ENCODE results near the gene ABHD15.
A peak's percentile ranks its signal among the peaks of the same experiment; 100 is the strongest.

ABHD15 gene

DNA sequence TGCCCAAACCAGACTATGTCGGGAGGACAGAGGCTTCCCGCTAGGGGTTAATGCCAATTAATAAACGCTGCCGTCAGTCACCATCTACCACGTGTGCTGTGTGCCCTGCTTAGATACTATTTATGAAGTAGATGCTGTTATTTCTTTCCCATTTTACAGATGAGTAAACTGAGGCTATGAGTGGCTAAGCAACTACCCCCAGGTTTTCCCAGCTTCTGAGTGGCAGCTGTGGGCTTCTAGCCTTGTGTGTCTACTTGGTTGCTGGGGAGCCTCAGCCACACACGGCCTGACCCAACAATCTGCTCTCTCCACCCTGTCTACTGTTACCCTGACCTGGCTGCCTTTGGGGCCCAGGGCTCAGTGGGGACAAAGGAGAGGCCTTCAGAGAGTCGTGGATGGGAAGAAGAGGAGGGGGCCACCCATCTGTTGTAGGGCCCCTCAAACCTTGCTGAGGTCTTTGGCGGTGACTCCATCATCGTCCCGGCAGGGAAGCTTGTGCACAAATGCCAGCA lies 15.5 kb upstream of the ABHD15 start:
- DNase-seq (ENCODE audit: low spot score) = no peak

DNA sequence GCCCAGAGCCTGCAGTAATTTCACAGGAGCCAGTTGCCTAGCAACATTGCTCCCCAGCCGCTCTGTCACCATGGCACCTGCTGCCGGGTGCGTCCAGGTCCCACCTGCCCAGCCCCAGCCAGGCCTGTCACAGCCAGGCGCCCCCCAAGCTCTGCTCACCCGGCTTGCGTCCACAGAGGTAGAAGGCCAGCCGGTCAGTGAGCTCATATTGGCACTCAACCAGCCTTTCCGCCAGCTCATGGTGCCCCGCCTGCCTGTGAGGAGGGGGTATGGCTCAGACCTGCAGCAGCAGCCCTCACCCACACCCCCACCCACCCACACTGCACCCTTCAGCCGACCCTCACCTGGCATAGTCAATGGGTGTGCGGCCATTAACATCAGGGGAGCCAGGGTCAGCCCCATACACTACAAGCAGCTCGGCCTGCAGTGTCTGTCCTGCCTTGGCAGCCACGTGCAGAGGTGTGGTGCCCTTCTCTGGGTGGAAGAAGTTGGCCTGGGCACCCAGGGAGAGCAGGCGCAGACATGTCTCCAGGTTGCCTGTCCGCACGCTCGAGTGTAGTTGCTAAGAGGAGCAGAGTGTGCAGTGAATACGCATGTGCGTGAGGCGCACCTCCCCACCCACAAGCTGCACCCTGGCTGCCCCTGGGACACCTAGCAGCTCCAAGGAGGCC lies 14.9 kb upstream of the ABHD15 start:
- no peak for DNase-seq (ENCODE audit: low spot score)

DNA sequence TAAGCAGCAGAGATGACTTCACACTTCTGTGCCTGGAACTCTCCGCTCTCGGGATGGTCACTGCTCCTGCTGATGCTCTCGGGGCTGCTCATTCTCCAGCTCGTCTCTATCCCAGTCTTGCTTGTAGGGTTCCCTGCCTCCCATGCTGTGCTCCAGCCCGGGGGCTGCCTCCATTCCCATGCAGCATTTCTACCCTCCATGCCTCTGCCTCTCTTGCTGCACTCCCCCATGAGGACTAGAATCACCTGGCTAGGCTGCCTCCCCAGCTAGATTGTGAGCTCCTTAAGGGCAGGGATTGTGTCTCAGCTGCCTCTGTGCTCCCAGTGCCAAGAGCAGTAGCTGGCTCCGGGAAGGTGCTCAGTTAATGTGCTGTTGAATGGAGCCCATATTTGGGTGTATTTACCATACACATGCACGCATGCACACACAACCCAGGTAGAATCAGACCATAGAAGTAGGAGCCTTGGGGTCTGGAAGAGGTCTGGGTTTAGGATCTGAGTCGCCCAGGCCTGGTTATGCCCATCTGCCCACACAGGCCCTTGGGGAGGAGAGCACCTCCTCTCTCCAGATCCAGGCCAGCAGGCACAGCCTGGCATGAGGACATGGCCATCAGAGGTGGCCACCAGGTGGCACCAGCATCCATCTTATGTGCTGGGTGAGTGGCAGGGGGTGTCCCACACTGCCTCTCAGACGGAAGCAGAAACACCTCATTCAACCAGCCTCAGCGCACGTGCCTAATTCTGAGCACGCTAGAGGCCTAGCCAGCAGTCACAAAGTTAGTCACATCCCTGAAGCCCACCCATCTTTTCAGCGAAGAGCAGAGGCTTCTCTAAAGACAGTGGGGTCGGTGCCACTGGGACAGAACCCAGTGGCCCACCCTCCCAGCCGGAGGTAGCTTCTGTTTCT lies 13.3 kb upstream of the ABHD15 start:
- DNase-seq (ENCODE audit: low spot score) = peak; percentile 92

DNA sequence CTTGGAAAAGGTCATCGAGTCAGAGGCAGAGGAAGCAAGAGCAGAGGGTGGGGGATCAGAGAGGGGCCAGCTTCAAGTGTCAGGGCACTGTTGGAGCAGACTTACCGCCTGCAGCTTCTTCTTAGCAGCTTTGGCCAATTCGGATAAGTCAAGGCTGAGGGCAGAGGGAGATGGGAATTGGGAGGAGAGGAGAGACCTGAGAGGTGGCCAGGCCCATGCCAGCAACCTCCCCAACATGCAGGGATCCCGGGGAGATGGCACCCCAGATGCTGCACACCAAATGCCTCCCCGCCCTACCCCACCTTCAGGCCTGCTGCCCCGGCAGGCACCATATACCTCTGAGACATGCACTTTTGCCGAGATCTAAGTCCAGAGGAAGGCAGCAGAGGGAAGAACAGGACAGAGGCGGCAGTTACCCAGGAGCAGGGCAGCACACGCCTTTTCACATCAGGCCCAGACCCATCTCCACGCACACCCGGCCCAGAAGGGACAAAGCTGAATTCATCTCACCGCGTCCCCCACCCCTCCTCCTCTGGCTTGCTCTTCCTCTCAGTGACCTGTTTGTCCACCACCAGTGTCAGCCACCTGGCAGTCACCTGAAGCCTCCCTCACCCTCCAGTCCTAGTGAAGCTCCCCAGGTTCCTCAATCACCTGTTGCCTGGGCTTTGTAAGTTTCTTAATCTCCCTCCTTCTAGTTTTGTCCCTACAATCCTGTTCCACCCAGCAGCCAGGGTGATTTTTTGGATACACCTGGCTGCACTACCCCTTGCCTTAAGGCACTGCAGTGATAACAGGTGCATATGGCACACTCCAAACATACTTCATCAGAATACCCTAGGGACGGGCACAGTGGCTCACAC lies 12.0 kb upstream of the ABHD15 start:
- no peak for DNase-seq (ENCODE audit: low spot score)

DNA sequence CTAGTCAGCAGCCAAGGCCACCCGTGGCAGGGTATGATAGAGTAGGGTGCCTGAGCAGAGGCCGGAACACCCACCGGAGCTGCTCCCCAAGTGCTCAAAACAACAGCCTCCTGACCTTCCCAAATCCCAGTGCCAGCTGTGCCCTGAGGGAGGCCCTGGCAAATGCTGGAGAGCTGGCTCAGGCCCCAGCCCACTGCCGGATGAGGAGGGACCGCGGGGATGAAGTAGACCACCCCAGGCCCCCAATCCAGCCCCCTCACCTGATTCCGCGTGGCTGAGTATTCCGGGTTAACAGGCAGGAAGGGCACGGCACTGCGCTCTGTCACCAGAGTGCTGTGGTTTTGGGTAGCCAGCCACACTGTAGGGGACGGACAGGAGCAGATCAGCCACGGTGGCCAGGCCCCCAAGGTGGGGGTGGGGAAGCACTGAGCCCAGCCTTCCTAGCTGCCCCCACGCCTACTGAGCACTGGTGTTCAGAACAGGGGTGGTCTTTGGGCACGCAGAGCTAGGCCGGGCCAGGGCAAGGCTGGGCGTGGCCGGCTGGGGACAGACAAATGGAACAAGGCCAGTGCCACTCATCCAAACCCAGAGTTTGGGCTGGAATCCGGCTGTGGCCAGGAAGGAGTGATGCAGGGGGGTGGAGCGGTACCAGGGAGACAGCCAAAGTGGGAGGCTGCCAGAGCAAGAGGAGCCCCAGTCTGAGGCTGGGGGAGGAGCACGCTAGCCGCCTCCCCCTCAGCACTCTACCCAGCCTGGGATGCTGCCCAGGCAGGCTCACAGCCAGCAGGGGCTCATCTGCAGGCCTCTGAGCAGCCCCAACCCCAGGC lies 10.8 kb upstream of the ABHD15 start:
- DNase-seq (ENCODE audit: low spot score) = no peak

DNA sequence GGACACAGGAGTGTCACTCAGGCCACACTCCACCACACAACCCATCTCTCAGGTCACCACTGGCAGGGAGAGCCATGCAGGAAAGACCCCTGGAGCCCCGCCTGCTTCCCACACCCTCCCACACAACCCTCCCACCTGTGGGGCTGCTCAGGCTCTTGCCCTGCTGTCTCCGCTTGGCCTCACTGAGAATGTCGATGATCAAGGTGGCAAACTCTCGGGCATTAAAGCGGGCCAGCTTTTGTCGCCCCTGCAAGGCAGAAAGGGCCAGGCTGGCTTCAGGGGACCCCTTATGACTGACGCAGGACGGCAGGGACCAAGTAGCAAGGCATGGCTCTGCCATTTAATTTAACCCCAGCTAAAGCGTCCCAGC lies 10.1 kb upstream of the ABHD15 start:
- DNase-seq (ENCODE audit: low spot score) = no peak

DNA sequence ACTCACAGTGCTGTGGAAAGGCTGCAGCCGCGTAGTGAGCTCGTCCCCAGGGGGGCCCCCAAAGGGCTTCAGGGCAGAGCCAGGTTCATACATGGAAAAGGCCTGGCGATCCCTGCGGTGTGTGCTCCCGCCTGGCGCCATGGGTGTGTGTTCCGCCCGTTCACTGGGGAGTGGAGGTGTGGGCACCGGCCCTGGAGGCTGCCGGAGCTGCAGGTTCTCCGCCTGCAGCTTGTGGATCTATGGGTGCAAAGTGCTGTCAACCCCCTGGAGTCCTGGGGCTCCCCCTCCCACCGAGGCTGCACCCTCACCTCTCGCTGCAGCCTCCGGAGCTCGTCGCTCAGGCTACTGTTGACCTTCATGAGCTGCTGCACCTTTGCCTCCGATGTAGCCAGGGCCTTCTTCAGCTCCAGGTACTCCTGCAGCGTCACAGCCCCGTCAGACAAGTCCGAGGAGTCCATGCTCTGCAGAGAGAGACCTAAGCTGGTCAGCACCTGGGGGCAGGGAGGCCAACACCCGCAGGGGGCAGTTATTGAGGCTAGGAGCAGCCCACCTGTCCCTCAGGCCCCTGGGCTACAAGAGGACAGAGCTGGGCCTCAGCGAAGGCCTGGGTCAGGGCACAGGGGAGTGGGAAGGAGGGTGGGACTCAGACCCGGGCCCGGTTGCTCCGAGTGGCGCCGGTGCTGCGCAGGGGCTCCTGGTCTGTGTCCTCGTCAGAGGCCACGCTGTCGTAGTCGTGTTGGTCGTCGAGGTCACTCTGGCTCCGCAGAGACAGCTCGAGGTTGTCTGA lies 9.6 kb upstream of the ABHD15 start:
- DNase-seq (ENCODE audit: low spot score) = no peak

DNA sequence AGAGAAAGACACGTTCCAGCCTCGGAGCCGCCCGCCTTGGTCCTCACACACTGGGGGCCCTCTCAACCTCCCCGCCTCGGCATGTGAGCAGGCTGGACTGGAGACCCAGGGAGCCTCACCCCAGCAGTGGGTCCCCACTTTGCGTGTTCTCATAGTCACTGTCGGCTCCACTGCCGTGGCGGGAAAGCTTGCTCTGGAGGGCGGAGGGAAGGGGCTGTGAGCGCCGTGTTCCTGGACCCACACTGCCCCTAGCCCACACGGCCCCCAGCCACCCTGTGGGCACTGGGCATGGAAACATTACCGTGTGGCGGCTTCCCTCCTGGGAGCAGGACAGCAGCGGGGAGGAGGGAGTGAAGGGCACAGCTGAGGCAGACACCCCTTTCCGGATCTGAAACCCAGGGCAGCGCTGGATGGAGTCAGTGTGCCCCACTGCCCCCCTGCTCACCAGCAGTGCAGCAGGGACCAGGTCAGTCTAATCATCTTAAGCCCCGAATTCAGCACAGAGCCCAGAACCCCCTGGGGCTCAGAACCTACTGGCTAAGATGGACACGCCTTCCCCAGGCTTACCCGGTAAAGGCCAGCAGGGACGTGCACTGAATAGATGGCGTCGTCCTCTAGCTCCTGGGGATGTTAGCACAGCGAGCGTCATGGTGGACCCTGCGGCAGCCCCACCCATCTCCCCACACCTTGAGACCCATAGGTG lies 8.8 kb upstream of the ABHD15 start:
- no peak for DNase-seq (ENCODE audit: low spot score)

DNA sequence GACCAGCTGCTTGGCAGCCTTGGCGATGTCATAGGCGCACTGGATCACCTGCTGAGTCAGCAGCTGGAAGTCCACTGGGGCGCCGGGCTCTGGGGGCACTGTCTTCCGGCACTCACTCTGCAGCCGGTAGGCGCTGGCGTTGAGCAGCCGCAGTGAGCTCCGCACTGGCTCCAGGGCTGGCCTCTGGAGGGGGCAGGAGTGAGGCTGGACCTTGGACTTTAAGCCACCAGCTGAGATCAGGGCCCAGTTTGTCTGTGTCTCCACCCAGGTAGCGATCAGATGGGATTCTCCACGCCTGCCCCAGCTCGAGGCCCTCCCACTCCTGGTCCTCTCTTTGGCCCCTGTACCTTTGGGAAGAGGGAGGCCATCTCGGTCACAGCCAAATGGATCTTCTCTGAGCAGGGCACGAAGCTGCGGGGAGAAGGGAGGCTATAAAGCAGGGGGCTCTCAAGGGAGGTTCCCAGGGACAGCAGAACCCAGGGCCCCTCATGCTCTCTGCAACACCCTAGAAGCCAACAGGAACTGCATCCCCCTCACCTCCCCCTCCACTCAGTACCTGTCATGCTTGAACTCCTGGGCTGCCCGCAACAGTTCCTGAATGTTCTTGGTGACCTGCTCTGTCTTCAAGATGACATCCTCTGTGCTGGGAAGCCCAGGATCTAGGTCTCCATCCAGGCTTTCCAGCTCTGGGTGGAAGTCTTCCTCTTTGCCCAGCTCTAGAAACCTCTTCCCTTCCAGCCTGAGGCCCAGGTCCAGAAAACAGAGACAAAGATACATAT lies 8.1 kb upstream of the ABHD15 start:
- DNase-seq (ENCODE audit: low spot score) = no peak

DNA sequence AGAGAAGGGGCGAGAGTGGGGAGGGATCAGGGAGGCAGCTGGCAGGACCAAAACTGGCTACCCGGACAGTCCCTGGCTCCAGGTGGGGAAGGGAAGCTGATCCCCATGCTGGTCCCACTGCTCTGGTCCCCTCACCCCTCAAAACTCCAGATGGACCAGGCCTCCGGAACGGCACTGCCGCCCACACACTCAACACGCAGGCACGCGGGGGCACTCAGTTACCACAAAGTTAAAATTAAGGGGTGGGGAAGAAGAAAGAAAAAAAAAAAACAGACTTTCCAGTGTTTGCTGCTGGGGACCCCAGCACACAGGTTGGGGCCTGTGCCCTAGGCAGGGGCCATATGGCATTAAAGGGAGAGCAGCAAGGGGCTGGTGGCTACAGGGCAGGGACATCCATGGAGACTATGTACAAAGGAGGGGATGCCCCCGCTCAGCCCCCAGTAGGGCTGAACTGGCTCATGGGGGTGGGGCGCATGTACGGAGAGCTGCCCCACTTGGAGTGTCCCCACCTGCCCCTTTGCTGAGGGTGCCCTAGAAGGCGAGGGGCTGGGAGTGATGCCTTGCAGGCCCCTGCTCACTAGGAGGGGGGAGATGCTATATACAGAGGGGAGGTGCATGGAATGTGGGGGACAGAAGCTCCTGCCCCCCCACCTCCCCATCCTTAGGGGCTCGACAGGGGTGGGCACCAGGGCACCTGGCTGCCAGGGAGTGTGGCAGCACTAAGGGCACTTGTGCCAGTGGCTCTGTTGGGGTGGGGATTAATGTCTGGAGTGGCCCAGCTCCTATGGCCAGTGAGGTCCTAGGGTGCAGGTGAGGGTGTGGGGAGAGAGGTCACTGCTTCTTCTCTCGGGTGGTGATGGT lies 7.3 kb upstream of the ABHD15 start:
- no peak for DNase-seq (ENCODE audit: low spot score)

DNA sequence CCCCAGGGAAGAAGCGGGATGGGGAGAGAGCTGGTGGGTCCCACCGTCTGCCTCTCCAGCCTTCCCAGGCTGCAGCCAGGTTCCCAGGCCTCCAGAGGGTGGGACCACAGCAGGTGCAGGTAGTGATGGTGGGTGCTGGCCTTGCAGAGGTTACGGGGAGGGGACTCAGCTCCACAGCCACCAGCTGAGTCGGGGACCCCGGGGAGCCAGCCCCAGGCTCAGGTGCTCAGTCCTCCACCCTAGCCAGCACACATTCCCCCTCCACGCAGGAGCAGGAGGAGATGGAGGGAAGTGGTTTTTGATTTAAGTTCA lies 6.7 kb upstream of the ABHD15 start:
- no peak for DNase-seq (ENCODE audit: low spot score)

DNA sequence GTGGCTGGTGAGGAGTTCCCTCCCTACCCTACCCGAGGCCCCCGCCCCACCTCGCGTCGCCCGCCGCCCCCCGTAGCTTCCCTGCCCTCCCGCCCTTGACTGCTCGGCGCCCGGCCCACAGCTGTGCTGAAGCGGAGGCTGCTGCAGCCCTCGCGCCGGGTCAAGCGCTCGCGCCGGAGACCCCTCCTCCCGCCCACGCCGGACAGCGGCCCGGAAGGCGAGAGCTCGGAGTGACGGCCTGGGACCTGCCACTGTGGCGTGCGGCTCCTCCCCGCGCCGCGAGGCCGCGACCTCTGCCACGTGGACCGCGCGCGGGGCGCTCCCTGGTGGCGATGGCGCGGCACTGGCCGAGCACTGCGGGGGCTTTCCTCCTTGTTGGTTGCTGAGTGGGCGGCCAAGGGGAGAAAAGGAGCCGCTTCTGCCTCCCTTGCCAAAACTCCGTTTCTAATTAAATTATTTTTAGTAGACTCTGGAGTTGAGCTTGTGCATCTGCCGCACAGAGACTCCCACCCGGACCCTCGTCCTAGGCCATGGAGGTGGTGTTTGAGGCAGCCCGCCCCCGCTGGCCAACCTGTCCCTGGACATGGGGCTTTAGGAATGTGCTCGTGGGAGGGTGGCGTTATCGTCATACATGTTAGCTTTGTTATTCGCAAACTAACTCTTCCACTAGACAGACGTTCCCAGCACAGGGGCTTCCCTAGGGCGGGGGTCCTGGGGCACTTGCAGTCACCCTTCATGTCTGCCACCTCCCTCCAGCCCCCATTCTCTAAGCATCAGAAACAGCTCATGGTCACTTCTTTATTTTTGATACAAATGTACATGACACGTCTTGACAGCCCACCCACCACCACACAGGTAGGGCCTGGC lies 6.1 kb upstream of the ABHD15 start:
- DNase-seq (ENCODE audit: low spot score) = no peak

DNA sequence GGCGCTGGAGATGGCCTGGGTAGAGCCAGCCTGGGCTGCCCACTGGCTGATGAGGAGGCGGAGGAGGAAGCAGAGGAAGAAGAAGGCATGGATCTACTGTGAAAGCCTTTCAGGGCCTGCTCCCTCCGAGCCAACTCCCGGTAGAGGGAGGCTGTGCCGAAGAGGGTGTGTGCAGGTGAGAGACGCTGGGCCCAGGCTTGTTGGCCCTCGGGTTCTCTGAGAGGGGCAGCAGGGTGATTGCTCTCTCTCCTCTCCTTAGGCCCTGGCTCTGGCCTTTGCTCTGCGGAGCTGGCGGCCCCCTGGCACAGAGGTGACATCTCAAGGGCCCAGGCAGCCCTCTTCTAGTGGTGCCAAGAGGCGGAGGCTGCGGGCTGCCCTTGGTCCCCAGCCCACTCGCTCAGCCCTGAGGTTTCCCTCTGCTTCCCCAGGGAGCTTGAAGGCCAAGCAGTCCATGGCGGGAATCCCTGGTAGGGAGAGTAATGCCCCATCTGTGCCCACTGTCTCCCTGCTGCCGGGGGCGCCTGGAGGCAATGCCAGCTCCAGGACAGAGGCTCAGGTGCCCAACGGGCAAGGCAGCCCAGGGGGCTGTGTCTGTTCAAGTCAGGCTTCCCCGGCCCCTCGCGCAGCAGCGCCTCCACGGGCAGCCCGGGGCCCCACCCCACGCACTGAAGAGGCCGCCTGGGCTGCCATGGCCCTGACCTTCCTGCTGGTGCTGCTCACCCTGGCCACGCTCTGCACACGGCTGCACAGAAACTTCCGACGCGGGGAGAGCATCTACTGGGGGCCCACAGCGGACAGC lies 5.2 kb upstream of the ABHD15 start:
- DNase-seq (ENCODE audit: low spot score) = no peak

DNA sequence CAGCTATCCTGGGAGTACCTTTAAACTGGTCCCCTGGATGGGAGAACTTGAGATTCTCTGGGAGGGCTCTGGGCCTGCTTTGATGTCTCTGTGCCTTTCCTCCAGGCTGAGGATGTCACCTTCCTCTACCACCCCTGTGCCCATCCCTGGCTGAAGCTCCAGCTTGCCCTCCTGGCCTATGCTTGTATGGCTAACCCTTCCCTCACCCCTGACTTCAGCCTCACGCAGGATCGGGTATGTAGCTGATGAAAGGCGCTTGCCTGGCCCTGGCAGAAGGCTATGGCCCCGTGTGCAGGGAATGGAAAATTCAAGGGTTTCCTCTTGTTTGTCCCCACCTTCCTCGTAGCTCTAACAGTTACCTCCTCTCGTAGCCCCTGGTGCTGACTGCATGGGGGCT lies 4.6 kb upstream of the ABHD15 start:
- DNase-seq (ENCODE audit: low spot score) = no peak

DNA sequence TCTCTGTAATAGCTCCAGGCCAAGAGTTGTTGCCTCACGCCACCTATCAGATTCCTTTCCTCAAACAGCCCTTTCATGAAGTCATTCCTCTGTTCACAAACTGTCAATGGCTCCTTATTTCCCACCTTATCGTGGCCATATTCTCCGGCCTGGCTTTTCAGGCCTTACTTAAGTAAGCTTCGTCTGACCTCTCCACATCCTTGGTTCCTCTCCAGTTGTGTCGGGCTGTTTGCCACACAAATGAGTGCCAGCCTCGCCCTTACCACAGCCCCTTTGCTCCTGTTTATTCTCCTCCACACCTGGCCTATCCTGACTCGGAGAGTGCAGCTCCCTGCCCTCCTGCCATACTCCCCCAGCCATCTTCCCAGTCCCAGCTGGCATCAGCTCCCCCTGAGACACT lies 3.7 kb upstream of the ABHD15 start:
- DNase-seq (ENCODE audit: low spot score) = no peak

DNA sequence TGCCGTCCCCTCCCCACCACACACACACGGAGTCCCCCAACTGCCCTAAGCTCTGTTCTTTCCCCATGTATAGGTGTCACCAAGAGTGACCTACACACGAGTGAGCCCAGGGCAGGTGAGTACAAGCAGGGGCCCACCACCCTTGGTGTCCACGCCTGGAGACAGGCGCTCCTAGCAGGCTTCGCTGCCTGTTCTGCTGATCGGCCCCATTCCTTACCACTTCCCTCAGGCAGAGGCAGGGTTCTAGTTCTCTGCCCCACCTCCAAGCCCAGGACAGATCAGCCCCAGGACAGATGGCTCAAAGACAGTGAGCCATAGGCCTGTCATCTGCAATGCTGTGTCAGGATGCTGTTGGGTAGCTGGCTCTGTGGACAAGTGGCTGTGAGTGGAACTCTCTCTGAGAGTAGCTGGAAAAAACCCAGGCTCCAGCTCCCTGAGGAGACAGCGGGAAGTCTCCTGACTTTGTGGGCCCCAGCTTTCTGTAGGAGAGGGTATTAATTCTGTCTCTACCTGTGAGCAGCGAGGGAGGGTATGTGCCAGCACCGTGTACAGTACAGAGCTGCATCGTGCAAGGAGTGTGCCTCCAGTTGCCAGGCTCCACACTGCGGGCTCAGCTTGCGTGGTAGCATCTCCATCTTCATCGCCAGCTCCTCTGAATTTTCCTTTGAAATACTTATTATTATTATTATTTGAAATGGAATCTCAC lies 2.6 kb upstream of the ABHD15 start:
- DNase-seq (ENCODE audit: low spot score) = no peak

Measured in pons (tissue), 1 donor.